Neuron (in vitro differentiated cells): Measurements from ENCODE around the gene FAM120B.
"Not testable (repeated sequence)": the region's sequence is repeated elsewhere in the genome, so short reads cannot be mapped to it uniquely, and the experiment has no call there.

Source experiments
- H2AFZ ChIP-seq: one replicate; pipeline ENCODE4 v1.6.1; 2013; ENCODE audit warnings: low read depth, mild to moderate bottlenecking, inconsistent platforms, low read length, moderate library complexity
- H3K27me3 ChIP-seq: one replicate; pipeline ENCODE4 v1.6.1; 2013; ENCODE audit warnings: low read length; ENCODE audit not compliant: insufficient read depth
- H3K36me3 ChIP-seq: one replicate; pipeline ENCODE4 v1.6.1; 2013; ENCODE audit warnings: low read length; ENCODE audit not compliant: insufficient read depth
- H3K4me1 ChIP-seq: one replicate; pipeline ENCODE4 v1.6.1; 2013; ENCODE audit warnings: low read length; ENCODE audit not compliant: insufficient read depth
- H3K4me3 ChIP-seq: 2 replicates; pipeline ENCODE4 v1.5.1; 2013; ENCODE audit warnings: mild to moderate bottlenecking, low read length, moderate library complexity
- H3K9me3 ChIP-seq: one replicate; pipeline ENCODE4 v1.6.1; 2013; ENCODE audit warnings: low read length

The FAM120B gene

GRCh38 chr6:170308761-170309160 lies 2.2 kb downstream of the FAM120B start:
- H3K4me1 ChIP-seq = peaks cover 29% of the 10 kb centered on the region
- no peak overlapping the region for H3K4me3 ChIP-seq
- H3K9me3 ChIP-seq = no peaks in the 10 kb centered on the region
- H2AFZ ChIP-seq = no peak overlapping the region
- no peaks in the 10 kb centered on the region for H3K36me3 ChIP-seq
- H3K27me3 ChIP-seq = no peaks in the 10 kb centered on the region

GRCh38 chr6:170311696-170312095 lies 5.1 kb downstream of the FAM120B start:
- Histone ChIP-seq H3K4me1 (peaks cover 22% of the 10 kb centered on the region), H3K4me3 (no peak overlapping the region), H2AFZ (no peak overlapping the region), H3K27me3 (no peaks in the 10 kb centered on the region), H3K36me3 (no peaks in the 10 kb centered on the region), H3K9me3 (no peaks in the 10 kb centered on the region)

GRCh38 chr6:170312876-170313275 lies 6.3 kb downstream of the FAM120B start:
- Histone ChIP-seq H3K4me1 (peaks cover 12% of the 10 kb centered on the region), H3K36me3 (peaks cover 8% of the 10 kb centered on the region), H3K9me3 (no peaks in the 10 kb centered on the region), H3K4me3 (no peak overlapping the region), H2AFZ (no peak overlapping the region), H3K27me3 (no peaks in the 10 kb centered on the region)

- no peaks in the 10 kb centered on the region for H3K27me3 ChIP-seq
- no peak overlapping the region for H3K4me3 ChIP-seq
- H3K36me3 ChIP-seq = peaks cover 17% of the 10 kb centered on the region
- no peak overlapping the region for H2AFZ ChIP-seq
- H3K4me1 ChIP-seq = peaks cover 3% of the 10 kb centered on the region
- no peaks in the 10 kb centered on the region for H3K9me3 ChIP-seq
Measured at GRCh38 chr6:170313716-170314295, 7.2 kb downstream of the FAM120B start.

- H3K4me1 ChIP-seq = no peaks in the 10 kb centered on the region
- peaks cover 26% of the 10 kb centered on the region for H3K36me3 ChIP-seq
- H3K27me3 ChIP-seq = no peaks in the 10 kb centered on the region
- no peak overlapping the region for H2AFZ ChIP-seq
- H3K4me3 ChIP-seq = no peak overlapping the region
- no peaks in the 10 kb centered on the region for H3K9me3 ChIP-seq
Measured at GRCh38 chr6:170314983-170315382, 8.4 kb downstream of the FAM120B start.

- Histone ChIP-seq H3K4me3 (no peak overlapping the region), H3K4me1 (no peaks in the 10 kb centered on the region), H3K27me3 (no peaks in the 10 kb centered on the region), H3K9me3 (no peaks in the 10 kb centered on the region), H2AFZ (no peak overlapping the region), H3K36me3 (peaks cover 32% of the 10 kb centered on the region)
Measured at GRCh38 chr6:170316071-170316470, 9.5 kb downstream of the FAM120B start.

- Histone ChIP-seq H2AFZ (no peak overlapping the region), H3K4me3 (no peak overlapping the region), H3K4me1 (no peaks in the 10 kb centered on the region), H3K9me3 (no peaks in the 10 kb centered on the region), H3K36me3 (peaks cover 36% of the 10 kb centered on the region), H3K27me3 (no peaks in the 10 kb centered on the region)
Measured at GRCh38 chr6:170317076-170317475, 10.5 kb downstream of the FAM120B start.

GRCh38 chr6:170317718-170318117 lies 11.2 kb downstream of the FAM120B start:
- H3K4me1 ChIP-seq = no peaks in the 10 kb centered on the region
- peaks cover 42% of the 10 kb centered on the region for H3K36me3 ChIP-seq
- H3K4me3 ChIP-seq = no peak overlapping the region
- H3K27me3 ChIP-seq = no peaks in the 10 kb centered on the region
- no peak overlapping the region for H2AFZ ChIP-seq
- no peaks in the 10 kb centered on the region for H3K9me3 ChIP-seq

- no peaks in the 10 kb centered on the region for H3K4me1 ChIP-seq
- H3K27me3 ChIP-seq = no peaks in the 10 kb centered on the region
- no peak overlapping the region for H3K4me3 ChIP-seq
- H3K36me3 ChIP-seq = peaks cover 71% of the 10 kb centered on the region
- no peak overlapping the region for H2AFZ ChIP-seq
- peaks cover 4% of the 10 kb centered on the region for H3K9me3 ChIP-seq
Measured at GRCh38 chr6:170329321-170329720, 22.8 kb downstream of the FAM120B start.

GRCh38 chr6:170335199-170335598 lies 28.6 kb downstream of the FAM120B start:
- H3K9me3 ChIP-seq, H3K4me3 ChIP-seq, H3K27me3 ChIP-seq, H3K4me1 ChIP-seq, H2AFZ ChIP-seq: not testable (repeated sequence)
- peaks cover 37% of the 10 kb centered on the region for H3K36me3 ChIP-seq

- H3K36me3 ChIP-seq = peaks cover 30% of the 10 kb centered on the region
- peaks cover 19% of the 10 kb centered on the region for H3K9me3 ChIP-seq
- H3K27me3 ChIP-seq = no peaks in the 10 kb centered on the region
- H2AFZ ChIP-seq = no peak overlapping the region
- no peak overlapping the region for H3K4me3 ChIP-seq
- peaks cover 11% of the 10 kb centered on the region for H3K4me1 ChIP-seq
Measured at GRCh38 chr6:170344631-170345576, 38.3 kb downstream of the FAM120B start.

- Histone ChIP-seq H3K27me3 (no peaks in the 10 kb centered on the region), H3K4me1 (peaks cover 11% of the 10 kb centered on the region), H3K9me3 (peaks cover 19% of the 10 kb centered on the region), H3K4me3 (no peak overlapping the region), H2AFZ (no peak overlapping the region), H3K36me3 (peaks cover 37% of the 10 kb centered on the region)
Measured at GRCh38 chr6:170345662-170346061, 39.1 kb downstream of the FAM120B start.

- H3K36me3 ChIP-seq = peaks cover 44% of the 10 kb centered on the region
- no peaks in the 10 kb centered on the region for H3K27me3 ChIP-seq
- H3K9me3 ChIP-seq = peaks cover 26% of the 10 kb centered on the region
- H3K4me1 ChIP-seq = peaks cover 11% of the 10 kb centered on the region
- no peak overlapping the region for H2AFZ ChIP-seq
- H3K4me3 ChIP-seq = no peak overlapping the region
Measured at GRCh38 chr6:170346649-170347048, 40.1 kb downstream of the FAM120B start.
